ENCODE measurements around the gene PDE4B. TPM values are rescaled to one million over a fixed set of nuclear protein-coding genes. Genes with fewer than 3 reads are reported as not detected.

Gene PDE4B
- total and polyA plus RNA-seq, 7 experiments from 2014 or later, result 43.5 to 99.2 (median 46.7) TPM

- Mint-ChIP-seq H3K36me3 (peaks cover 0 to 54% (median 12%) of the 10 kb centered on the region in 5 donors), H3K4me3 (peak overlapping the region; percentile 8 to 74 (median 56)), H3K27me3 (no peaks in the 10 kb centered on the region), H3K27ac (peak overlapping the region; percentile 1 to 72 (median 56)), H3K4me1 (peaks cover 50 to 92% (median 84%) of the 10 kb centered on the region in 7 donors), H3K9me3 (peaks cover 0 to 11% (median 0%) of the 10 kb centered on the region in 11 donors)
- ChIA-PET POLR2A (interaction anchor here (0.6 to 3.3 kb wide), 9 partner anchors 8 to 68 kb away, joined by 3 to 16 read pairs (median 4); no protein-coding TSS in a partner anchor), CTCF (interaction anchor here (0.6 to 1.5 kb wide), 5 partner anchors 60 to 869 kb away, joined by 3 to 5 read pairs (median 3); no protein-coding TSS in a partner anchor)
- Histone ChIP-seq H3K27me3 (ENCODE audit: control insufficient read depth in 2 of 2, insufficient read depth in 2 of 2, low read length in 2 of 2) (no peaks in the 10 kb centered on the region), H3K4me1 (ENCODE audit: control insufficient read depth in 2 of 2, insufficient read depth in 2 of 2, low read length in 2 of 2) (peaks cover 71% of the 10 kb centered on the region in 2 donors), H3K9me3 (ENCODE audit: control insufficient read depth in 2 of 3, low read length in 3 of 3) (no peaks in the 10 kb centered on the region), H3K4me3 (ENCODE audit: low read length) (no peak overlapping the region), H3K27ac (ENCODE audit: low read depth, low read length) (no peak overlapping the region), H3K36me3 (ENCODE audit: control insufficient read depth in 2 of 3, insufficient read depth in 3 of 3, low read length in 3 of 3) (no peaks in the 10 kb centered on the region)
- intact Hi-C loops (cut with micrococcal nuclease), result loop anchor here in 1 of 2 donors (5.0 kb wide), 1 partner anchor 1090 kb away; no protein-coding TSS in a partner anchor
- DNase-seq (no peak), ATAC-seq (peak; percentile 57)
Observed at GRCh38 chr1:66342707-66343106, 550.0 kb downstream of the PDE4B start.

- Mint-ChIP-seq H3K4me1 (peaks cover 46 to 94% (median 84%) of the 10 kb centered on the region in 7 donors), H3K27me3 (no peaks in the 10 kb centered on the region), H3K4me3 (peak overlapping the region in 8 of 10 donors; percentile 2 to 64 (median 42)), H3K27ac (peak overlapping the region in 8 of 9 donors; percentile 1 to 67 (median 46)), H3K36me3 (peaks cover 0 to 47% (median 12%) of the 10 kb centered on the region in 5 donors), H3K9me3 (peaks cover 0 to 11% (median 0%) of the 10 kb centered on the region in 11 donors)
- ATAC-seq (no peak), DNase-seq (no peak)
- Histone ChIP-seq H3K4me1 (ENCODE audit: control insufficient read depth in 2 of 2, insufficient read depth in 2 of 2, low read length in 2 of 2) (peaks cover 67 to 68% of the 10 kb centered on the region in 2 donors), H3K27me3 (ENCODE audit: control insufficient read depth in 2 of 2, insufficient read depth in 2 of 2, low read length in 2 of 2) (no peaks in the 10 kb centered on the region), H3K9me3 (ENCODE audit: control insufficient read depth in 2 of 3, low read length in 3 of 3) (no peaks in the 10 kb centered on the region), H3K27ac (ENCODE audit: low read depth, low read length) (no peak overlapping the region), H3K4me3 (ENCODE audit: low read length) (no peak overlapping the region), H3K36me3 (ENCODE audit: control insufficient read depth in 2 of 3, insufficient read depth in 3 of 3, low read length in 3 of 3) (no peaks in the 10 kb centered on the region)
- ChIA-PET CTCF (interaction anchor here (0.7 to 1.7 kb wide), 3 partner anchors 62 to 103 kb away, joined by 3 to 5 read pairs (median 3); no protein-coding TSS in a partner anchor), POLR2A (interaction anchor here (0.6 to 4.4 kb wide), 12 partner anchors 8 to 102 kb away, joined by 3 to 34 read pairs (median 4); no protein-coding TSS in a partner anchor)
- intact Hi-C loops (cut with micrococcal nuclease), result loop anchor here in 1 of 2 donors (5.0 kb wide), 1 partner anchor 1091 kb away; no protein-coding TSS in a partner anchor
Observed at GRCh38 chr1:66343569-66344325, 551.1 kb downstream of the PDE4B start.

DNA sequence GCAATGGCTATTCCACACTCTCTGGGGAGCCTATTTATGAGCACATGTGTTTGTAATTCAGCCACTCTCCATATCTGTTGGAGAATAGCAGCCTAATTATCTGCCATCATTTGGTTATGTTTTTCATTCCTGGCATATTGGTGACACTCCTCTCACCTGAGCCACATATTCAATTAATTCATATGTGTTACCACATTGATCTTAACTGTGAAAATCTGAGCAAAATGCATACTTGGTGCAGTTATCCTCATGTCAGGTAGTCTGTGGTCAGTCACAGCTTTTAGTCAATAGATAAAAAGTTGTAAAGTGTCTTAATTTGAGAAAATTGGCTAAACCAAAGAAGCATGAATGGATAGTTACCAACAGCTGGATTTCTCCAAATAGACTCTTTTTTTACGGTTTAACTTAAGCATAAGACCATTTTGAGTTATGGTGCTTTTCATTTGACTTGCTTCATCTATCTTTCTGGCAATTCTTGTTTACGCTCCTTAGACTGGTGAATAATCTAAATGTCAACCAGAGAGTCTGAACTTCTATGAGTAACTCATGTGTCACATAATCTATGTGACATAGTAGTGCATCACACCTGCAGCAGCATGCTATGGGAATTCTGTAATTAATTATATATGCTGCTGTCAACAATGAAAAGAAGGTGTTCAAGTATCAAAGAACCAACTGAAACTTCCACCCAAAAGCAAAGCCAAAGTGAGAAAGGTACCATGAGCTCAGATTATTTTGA is 553.5 kb downstream of the PDE4B start:
- Mint-ChIP-seq H3K27me3 (no peaks in the 10 kb centered on the region), H3K36me3 (peaks cover 0 to 42% (median 8%) of the 10 kb centered on the region in 5 donors), H3K4me3 (peak overlapping the region in 8 of 10 donors; percentile 0 to 70 (median 48)), H3K4me1 (peaks cover 57 to 98% (median 89%) of the 10 kb centered on the region in 7 donors), H3K9me3 (peaks cover 0 to 11% (median 0%) of the 10 kb centered on the region in 11 donors), H3K27ac (peak overlapping the region; percentile 44 to 87 (median 73))
- CTCF ChIA-PET, result no interaction called here
- DNase-seq, result no peak
- ATAC-seq, result no peak
- intact Hi-C loops (cut with micrococcal nuclease), result loop anchor here in 1 of 2 donors (1.0 kb wide), 1 partner anchor 10 kb away; no protein-coding TSS in a partner anchor
- Histone ChIP-seq H3K27ac (ENCODE audit: low read depth, low read length) (no peak overlapping the region), H3K4me1 (ENCODE audit: control insufficient read depth in 2 of 2, insufficient read depth in 2 of 2, low read length in 2 of 2) (peaks cover 66 to 74% of the 10 kb centered on the region in 2 donors), H3K4me3 (ENCODE audit: low read length) (no peak overlapping the region), H3K36me3 (ENCODE audit: control insufficient read depth in 2 of 3, insufficient read depth in 3 of 3, low read length in 3 of 3) (no peaks in the 10 kb centered on the region), H3K9me3 (ENCODE audit: control insufficient read depth in 2 of 3, low read length in 3 of 3) (no peaks in the 10 kb centered on the region), H3K27me3 (ENCODE audit: control insufficient read depth in 2 of 2, insufficient read depth in 2 of 2, low read length in 2 of 2) (no peaks in the 10 kb centered on the region)
- POLR2A ChIA-PET, result interaction anchor here (1.3 to 4.4 kb wide), 6 partner anchors 9 to 71 kb away, joined by 3 to 34 read pairs (median 10); no protein-coding TSS in a partner anchor

- ChIA-PET POLR2A (interaction anchor here (0.6 to 4.4 kb wide), 6 partner anchors 10 to 591 kb away, joined by 3 to 34 read pairs (median 10); no protein-coding TSS in a partner anchor), CTCF (interaction anchor here (1.3 to 1.4 kb wide), 2 partner anchors 8 to 100 kb away, joined by 3 to 5 read pairs; no protein-coding TSS in a partner anchor)
- DNase-seq (no peak), ATAC-seq (no peak)
- peaks cover 0 to 43% (median 8%) of the 10 kb centered on the region in 5 donors for H3K36me3 Mint-ChIP-seq
- Histone ChIP-seq H3K27me3 (ENCODE audit: control insufficient read depth in 2 of 2, insufficient read depth in 2 of 2, low read length in 2 of 2) (no peaks in the 10 kb centered on the region), H3K9me3 (ENCODE audit: control insufficient read depth in 2 of 3, low read length in 3 of 3) (no peaks in the 10 kb centered on the region), H3K27ac (ENCODE audit: low read depth, low read length) (peak overlapping the region; percentile 11), H3K4me1 (ENCODE audit: control insufficient read depth in 2 of 2, insufficient read depth in 2 of 2, low read length in 2 of 2) (peaks cover 66 to 74% of the 10 kb centered on the region in 2 donors), H3K36me3 (ENCODE audit: control insufficient read depth in 2 of 3, insufficient read depth in 3 of 3, low read length in 3 of 3) (no peaks in the 10 kb centered on the region), H3K4me3 (ENCODE audit: low read length) (no peak overlapping the region)
- H3K4me1 Mint-ChIP-seq, result peaks cover 60 to 98% (median 89%) of the 10 kb centered on the region in 7 donors
- H3K27ac Mint-ChIP-seq, result peak overlapping the region; percentile 14 to 87 (median 73)
- no peaks in the 10 kb centered on the region for H3K27me3 Mint-ChIP-seq
- peak overlapping the region in 9 of 10 donors; percentile 19 to 73 (median 46) for H3K4me3 Mint-ChIP-seq
- intact Hi-C loops (cut with micrococcal nuclease), result loop anchor here in 1 of 2 donors (1.0 kb wide), 1 partner anchor 9 kb away; no protein-coding TSS in a partner anchor
- H3K9me3 Mint-ChIP-seq, result peaks cover 0 to 11% (median 0%) of the 10 kb centered on the region in 11 donors
Observed at GRCh38 chr1:66346873-66347272, 554.2 kb downstream of the PDE4B start.

GRCh38 chr1:66348776-66349175 is 556.1 kb downstream of the PDE4B start:
- Mint-ChIP-seq H3K4me3 (peak overlapping the region in 7 of 10 donors; percentile 44 to 86 (median 80)), H3K27ac (peak overlapping the region; percentile 81 to 95 (median 90)), H3K9me3 (peaks cover 0 to 11% (median 0%) of the 10 kb centered on the region in 11 donors), H3K27me3 (no peaks in the 10 kb centered on the region), H3K36me3 (peaks cover 0 to 51% (median 14%) of the 10 kb centered on the region in 5 donors), H3K4me1 (peaks cover 68 to 100% (median 96%) of the 10 kb centered on the region in 7 donors)
- DNase-seq (no peak), ATAC-seq (no peak)
- Histone ChIP-seq H3K27ac (ENCODE audit: low read depth, low read length) (peak overlapping the region; percentile 5), H3K36me3 (ENCODE audit: control insufficient read depth in 2 of 3, insufficient read depth in 3 of 3, low read length in 3 of 3) (no peaks in the 10 kb centered on the region), H3K4me1 (ENCODE audit: control insufficient read depth in 2 of 2, insufficient read depth in 2 of 2, low read length in 2 of 2) (peaks cover 81 to 82% of the 10 kb centered on the region in 2 donors), H3K4me3 (ENCODE audit: low read length) (no peak overlapping the region), H3K9me3 (ENCODE audit: control insufficient read depth in 2 of 3, low read length in 3 of 3) (no peaks in the 10 kb centered on the region), H3K27me3 (ENCODE audit: control insufficient read depth in 2 of 2, insufficient read depth in 2 of 2, low read length in 2 of 2) (no peaks in the 10 kb centered on the region)
- ChIA-PET POLR2A (interaction anchor here (1.2 to 5.9 kb wide), 3 partner anchors 10 to 17 kb away, joined by 3 to 49 read pairs (median 20); no protein-coding TSS in a partner anchor), CTCF (interaction anchor here (1.1 kb wide), 1 partner anchor 14 kb away, joined by 3 read pairs; no protein-coding TSS in a partner anchor)
- intact Hi-C loops (cut with micrococcal nuclease), result loop anchor here in 1 of 2 donors (1.0 kb wide), 1 partner anchor 7 kb away; no protein-coding TSS in a partner anchor
